Measurements from ENCODE around the gene GMEB2.
"Not testable (repeated sequence)": the region's sequence is repeated elsewhere in the genome, so short reads cannot be mapped to it uniquely, and the experiment has no call there.

The GMEB2 gene

GRCh38 chr20:63601679-63602078 is 25.2 kb downstream of the GMEB2 start:
- H3K27me3 ChIP-seq (ENCODE audit: control insufficient read depth in 1 of 2, insufficient read depth in 2 of 2, low read length in 2 of 2); H3K4me3 ChIP-seq (ENCODE audit: low read depth in 1 of 2, low read length in 2 of 2); H3K9me3 ChIP-seq (ENCODE audit: low read length); H3K27ac ChIP-seq (ENCODE audit: low read depth, low read length); H3K9ac ChIP-seq (ENCODE audit: low read length); H3K4me1 ChIP-seq (ENCODE audit: insufficient read depth, low read length): not testable (repeated sequence)
- H3K36me3 ChIP-seq (ENCODE audit: insufficient read depth, low read length): peaks cover 35% of the 10 kb centered on the region

GRCh38 chr20:63599396-63600050 is 27.4 kb downstream of the GMEB2 start:
- peaks cover 35% of the 10 kb centered on the region for H3K36me3 ChIP-seq (ENCODE audit: insufficient read depth, low read length)
- no peaks in the 10 kb centered on the region for H3K27me3 ChIP-seq (ENCODE audit: control insufficient read depth in 1 of 2, insufficient read depth in 2 of 2, low read length in 2 of 2)
- H3K9ac ChIP-seq (ENCODE audit: low read length): no peak overlapping the region
- H3K27ac ChIP-seq (ENCODE audit: low read depth, low read length): no peak overlapping the region
- H3K4me3 ChIP-seq (ENCODE audit: low read depth in 1 of 2, low read length in 2 of 2): no peak overlapping the region
- H3K9me3 ChIP-seq (ENCODE audit: low read length): no peaks in the 10 kb centered on the region
- no peaks in the 10 kb centered on the region for H3K4me1 ChIP-seq (ENCODE audit: insufficient read depth, low read length)

DNA sequence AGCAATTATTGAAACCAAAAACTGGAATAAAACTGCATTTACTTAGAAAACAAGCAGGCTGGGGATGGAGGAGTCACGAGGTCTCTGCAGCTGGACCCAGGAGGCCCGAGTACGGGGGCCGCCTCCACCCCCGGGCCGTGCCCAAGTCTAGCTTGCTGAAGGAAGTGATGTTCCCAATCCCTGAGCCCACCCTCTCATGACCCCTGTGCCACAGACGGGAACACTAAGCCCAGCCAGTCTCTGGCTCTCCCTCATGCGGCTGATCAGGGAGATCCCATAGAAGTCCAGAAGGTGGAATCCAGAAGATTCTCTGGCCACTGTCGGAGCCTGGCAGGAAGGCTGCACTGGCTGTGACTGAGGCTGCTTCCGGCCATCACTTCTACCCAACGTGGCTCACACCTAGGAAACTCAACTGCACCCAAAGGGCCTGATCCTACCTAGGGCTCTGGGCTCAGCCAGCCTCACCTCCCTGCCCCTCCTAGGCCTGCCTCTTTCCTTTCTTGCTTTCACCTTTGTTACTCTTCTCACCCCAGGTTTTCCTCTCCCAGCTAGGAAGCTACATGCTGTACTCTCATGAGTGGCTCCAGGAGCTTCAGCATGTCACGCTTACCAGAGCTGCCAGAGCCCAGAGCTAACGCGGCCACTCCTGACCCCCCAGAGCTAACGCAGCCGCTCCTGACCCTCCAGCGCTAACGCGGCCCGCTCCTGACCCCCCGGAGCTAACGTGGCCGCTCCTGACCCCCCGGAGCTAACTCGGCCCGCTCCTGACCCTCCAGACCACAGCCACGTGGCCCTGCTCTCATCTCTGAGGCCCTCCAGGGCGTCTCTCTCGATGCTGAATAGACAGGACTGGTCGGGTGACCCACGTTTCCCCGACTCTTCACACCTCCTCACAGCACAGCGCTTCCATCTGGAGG is 28.2 kb downstream of the GMEB2 start:
- H3K9ac ChIP-seq (ENCODE audit: low read length): no peak overlapping the region
- no peak overlapping the region for H3K4me3 ChIP-seq (ENCODE audit: low read depth in 1 of 2, low read length in 2 of 2)
- H3K27me3 ChIP-seq (ENCODE audit: control insufficient read depth in 1 of 2, insufficient read depth in 2 of 2, low read length in 2 of 2): no peaks in the 10 kb centered on the region
- no peaks in the 10 kb centered on the region for H3K9me3 ChIP-seq (ENCODE audit: low read length)
- H3K27ac ChIP-seq (ENCODE audit: low read depth, low read length): no peak overlapping the region
- peaks cover 35% of the 10 kb centered on the region for H3K36me3 ChIP-seq (ENCODE audit: insufficient read depth, low read length)
- H3K4me1 ChIP-seq (ENCODE audit: insufficient read depth, low read length): no peaks in the 10 kb centered on the region

- Histone ChIP-seq H3K4me1 (ENCODE audit: insufficient read depth, low read length) (no peaks in the 10 kb centered on the region), H3K36me3 (ENCODE audit: insufficient read depth, low read length) (peaks cover 35% of the 10 kb centered on the region), H3K4me3 (ENCODE audit: low read depth in 1 of 2, low read length in 2 of 2) (no peak overlapping the region), H3K27ac (ENCODE audit: low read depth, low read length) (no peak overlapping the region), H3K9me3 (ENCODE audit: low read length) (no peaks in the 10 kb centered on the region), H3K27me3 (ENCODE audit: control insufficient read depth in 1 of 2, insufficient read depth in 2 of 2, low read length in 2 of 2) (no peaks in the 10 kb centered on the region), H3K9ac (ENCODE audit: low read length) (no peak overlapping the region)
Observed at GRCh38 chr20:63597651-63598478, 29.0 kb downstream of the GMEB2 start.

GRCh38 chr20:63596423-63596822 is 30.5 kb downstream of the GMEB2 start:
- no peaks in the 10 kb centered on the region for H3K9me3 ChIP-seq (ENCODE audit: low read length)
- H3K4me1 ChIP-seq (ENCODE audit: insufficient read depth, low read length): no peaks in the 10 kb centered on the region
- no peaks in the 10 kb centered on the region for H3K27me3 ChIP-seq (ENCODE audit: control insufficient read depth in 1 of 2, insufficient read depth in 2 of 2, low read length in 2 of 2)
- peaks cover 39% of the 10 kb centered on the region for H3K36me3 ChIP-seq (ENCODE audit: insufficient read depth, low read length)
- no peak overlapping the region for H3K9ac ChIP-seq (ENCODE audit: low read length)
- H3K27ac ChIP-seq (ENCODE audit: low read depth, low read length): no peak overlapping the region
- no peak overlapping the region for H3K4me3 ChIP-seq (ENCODE audit: low read depth in 1 of 2, low read length in 2 of 2)

DNA sequence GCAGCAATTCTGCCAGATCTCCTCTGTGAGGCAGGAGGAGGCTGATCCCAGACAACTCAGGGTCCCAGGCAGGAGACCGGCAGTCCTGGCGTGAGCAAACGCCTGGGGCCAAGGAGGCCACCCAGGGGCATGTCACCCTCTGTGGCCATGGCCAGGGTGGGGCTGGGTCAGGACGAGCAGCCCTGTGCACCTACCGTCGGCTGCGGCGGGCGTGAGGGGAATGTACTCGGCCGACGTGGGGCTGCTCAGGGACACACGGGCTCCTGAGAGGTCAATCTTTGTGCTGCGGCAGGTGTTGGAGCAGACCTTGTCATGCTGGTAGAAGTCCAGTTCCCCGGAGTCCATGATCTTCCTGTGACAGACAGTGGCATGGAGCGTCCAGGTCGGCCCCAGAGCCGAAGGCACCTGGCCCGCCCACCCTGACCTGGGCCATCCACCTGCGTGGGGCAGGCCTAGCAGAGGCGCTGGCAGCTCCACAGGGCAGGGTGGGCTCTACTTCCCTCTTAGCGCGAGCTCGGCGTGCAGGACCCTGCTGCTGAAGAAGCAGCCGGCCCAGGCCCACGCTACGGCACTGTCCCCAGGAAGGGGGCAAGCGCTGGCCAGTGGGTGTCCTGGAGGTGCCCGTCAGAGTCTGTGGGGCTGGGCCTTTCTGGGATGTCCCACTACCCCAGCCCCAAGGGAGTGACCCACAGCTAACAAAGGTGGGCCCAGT is 31.3 kb downstream of the GMEB2 start:
- Histone ChIP-seq H3K4me3 (ENCODE audit: low read depth in 1 of 2, low read length in 2 of 2) (no peak overlapping the region), H3K9me3 (ENCODE audit: low read length) (no peaks in the 10 kb centered on the region)

GRCh38 chr20:63594043-63594561 is 32.8 kb downstream of the GMEB2 start:
- Histone ChIP-seq H3K9ac (ENCODE audit: low read length) (no peak overlapping the region), H3K36me3 (ENCODE audit: insufficient read depth, low read length) (peaks cover 22% of the 10 kb centered on the region), H3K9me3 (ENCODE audit: low read length) (no peaks in the 10 kb centered on the region), H3K4me3 (ENCODE audit: low read depth in 1 of 2, low read length in 2 of 2) (no peak overlapping the region), H3K27ac (ENCODE audit: low read depth, low read length) (no peak overlapping the region), H3K27me3 (ENCODE audit: control insufficient read depth in 1 of 2, insufficient read depth in 2 of 2, low read length in 2 of 2) (no peaks in the 10 kb centered on the region), H3K4me1 (ENCODE audit: insufficient read depth, low read length) (no peaks in the 10 kb centered on the region)

More for the DNA sequence above, 31.3 kb downstream of the GMEB2 start:
- H3K27ac ChIP-seq (ENCODE audit: low read depth, low read length): no peak overlapping the region
- H3K36me3 ChIP-seq (ENCODE audit: insufficient read depth, low read length): peaks cover 34% of the 10 kb centered on the region
- H3K4me1 ChIP-seq (ENCODE audit: insufficient read depth, low read length): no peaks in the 10 kb centered on the region
- no peak overlapping the region for H3K9ac ChIP-seq (ENCODE audit: low read length)
- no peaks in the 10 kb centered on the region for H3K27me3 ChIP-seq (ENCODE audit: control insufficient read depth in 1 of 2, insufficient read depth in 2 of 2, low read length in 2 of 2)

DNA sequence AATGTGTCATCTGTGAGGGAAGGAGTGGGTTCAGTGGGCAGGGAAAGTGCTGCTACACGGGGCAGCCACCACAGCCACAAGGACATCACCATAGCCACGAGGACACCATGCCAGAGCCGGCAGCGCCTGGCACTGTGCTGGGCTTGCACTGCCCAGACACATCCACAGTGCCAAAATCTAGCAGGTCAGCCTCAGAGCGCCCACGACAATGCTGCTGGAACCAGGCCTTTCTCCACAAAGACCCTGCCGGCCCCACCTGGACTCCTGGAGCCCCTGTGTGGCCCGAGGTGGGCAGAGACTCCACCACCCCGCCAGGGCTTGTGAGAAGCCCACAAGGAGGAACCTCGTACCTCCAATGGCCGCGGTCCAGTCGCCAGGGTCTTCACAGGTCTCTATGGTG is 34.2 kb downstream of the GMEB2 start:
- no peaks in the 10 kb centered on the region for H3K9me3 ChIP-seq (ENCODE audit: low read length)
- no peak overlapping the region for H3K27ac ChIP-seq (ENCODE audit: low read depth, low read length)
- no peak overlapping the region for H3K4me3 ChIP-seq (ENCODE audit: low read depth in 1 of 2, low read length in 2 of 2)
- no peak overlapping the region for H3K9ac ChIP-seq (ENCODE audit: low read length)
- no peaks in the 10 kb centered on the region for H3K4me1 ChIP-seq (ENCODE audit: insufficient read depth, low read length)
- peaks cover 21% of the 10 kb centered on the region for H3K36me3 ChIP-seq (ENCODE audit: insufficient read depth, low read length)
- no peaks in the 10 kb centered on the region for H3K27me3 ChIP-seq (ENCODE audit: control insufficient read depth in 1 of 2, insufficient read depth in 2 of 2, low read length in 2 of 2)

DNA sequence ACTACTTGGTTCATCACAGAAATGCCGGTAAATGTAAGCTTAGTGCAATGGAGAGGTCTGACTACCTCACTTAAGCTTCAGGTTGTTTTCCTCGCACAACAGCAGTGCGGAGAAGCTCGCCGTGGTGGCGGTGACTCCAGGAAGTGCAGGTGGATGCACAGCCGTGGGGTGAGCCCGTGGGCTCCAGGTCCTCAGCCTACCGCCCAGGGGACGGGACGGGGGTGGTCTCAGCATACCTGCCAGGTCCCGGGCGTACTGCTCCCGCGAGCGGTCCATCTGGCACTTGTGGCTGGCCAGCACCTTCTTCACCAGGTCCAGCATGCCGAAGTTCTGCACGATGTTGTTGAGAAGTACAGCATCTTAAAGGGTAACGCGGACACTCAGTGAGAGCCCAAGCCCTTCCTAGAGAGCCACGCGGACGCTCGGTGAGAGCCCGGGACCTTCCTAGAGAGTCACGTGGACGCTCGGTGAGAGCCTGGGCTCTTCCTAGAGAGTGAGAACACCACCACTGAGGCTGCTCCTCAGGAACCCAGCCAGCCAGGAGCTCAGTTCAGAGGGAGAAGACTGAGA is 35.0 kb downstream of the GMEB2 start:
- Histone ChIP-seq H3K36me3 (ENCODE audit: insufficient read depth, low read length) (peaks cover 16% of the 10 kb centered on the region), H3K27me3 (ENCODE audit: control insufficient read depth in 1 of 2, insufficient read depth in 2 of 2, low read length in 2 of 2) (no peaks in the 10 kb centered on the region), H3K9ac (ENCODE audit: low read length) (no peak overlapping the region), H3K27ac (ENCODE audit: low read depth, low read length) (no peak overlapping the region), H3K4me1 (ENCODE audit: insufficient read depth, low read length) (no peaks in the 10 kb centered on the region), H3K4me3 (ENCODE audit: low read depth in 1 of 2, low read length in 2 of 2) (no peak overlapping the region), H3K9me3 (ENCODE audit: low read length) (no peaks in the 10 kb centered on the region)

GRCh38 chr20:63591147-63591533 is 35.8 kb downstream of the GMEB2 start:
- H3K4me1 ChIP-seq (ENCODE audit: insufficient read depth, low read length): no peaks in the 10 kb centered on the region
- peaks cover 16% of the 10 kb centered on the region for H3K36me3 ChIP-seq (ENCODE audit: insufficient read depth, low read length)
- H3K27me3 ChIP-seq (ENCODE audit: control insufficient read depth in 1 of 2, insufficient read depth in 2 of 2, low read length in 2 of 2): no peaks in the 10 kb centered on the region
- H3K27ac ChIP-seq (ENCODE audit: low read depth, low read length): no peak overlapping the region
- no peak overlapping the region for H3K4me3 ChIP-seq (ENCODE audit: low read depth in 1 of 2, low read length in 2 of 2)
- H3K9me3 ChIP-seq (ENCODE audit: low read length): no peaks in the 10 kb centered on the region
- no peak overlapping the region for H3K9ac ChIP-seq (ENCODE audit: low read length)
